Ammon's horn (tissue), 1 donor: Measurements from ENCODE around the gene ZNF532.
"Not testable (repeated sequence)": the region's sequence is repeated elsewhere in the genome, so short reads cannot be mapped to it uniquely, and the experiment has no call there.

Experiments used
- DNase-seq: peaks from one replicate; pipeline ENCODE4 v3.0.0-alpha.2; 2016; ENCODE audit warnings: low spot score

ZNF532 gene

GRCh38 chr18:58900015-58900649 is 35.5 kb downstream of the ZNF532 start:
- no peak for DNase-seq

DNA sequence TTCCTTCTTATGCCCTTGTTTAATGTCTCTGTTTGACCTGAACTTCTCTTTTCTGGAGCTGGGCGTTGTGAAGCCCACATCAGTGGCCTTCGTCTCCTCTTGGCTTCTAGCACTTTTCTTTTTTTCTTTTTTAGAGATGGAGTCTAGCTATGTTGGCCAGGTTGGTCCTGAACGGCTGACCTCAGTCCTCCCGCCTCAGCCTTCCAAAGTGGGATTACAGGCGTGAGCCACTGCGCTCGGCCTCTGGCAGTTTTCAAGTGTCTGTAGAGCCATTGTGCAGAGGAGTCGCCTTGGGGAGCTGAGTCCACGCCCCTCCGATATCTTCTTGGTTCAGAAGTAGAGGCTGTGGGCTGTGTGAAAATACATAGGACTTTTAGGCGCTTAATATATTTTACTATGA is 36.5 kb downstream of the ZNF532 start:
- DNase-seq: no peak

DNA sequence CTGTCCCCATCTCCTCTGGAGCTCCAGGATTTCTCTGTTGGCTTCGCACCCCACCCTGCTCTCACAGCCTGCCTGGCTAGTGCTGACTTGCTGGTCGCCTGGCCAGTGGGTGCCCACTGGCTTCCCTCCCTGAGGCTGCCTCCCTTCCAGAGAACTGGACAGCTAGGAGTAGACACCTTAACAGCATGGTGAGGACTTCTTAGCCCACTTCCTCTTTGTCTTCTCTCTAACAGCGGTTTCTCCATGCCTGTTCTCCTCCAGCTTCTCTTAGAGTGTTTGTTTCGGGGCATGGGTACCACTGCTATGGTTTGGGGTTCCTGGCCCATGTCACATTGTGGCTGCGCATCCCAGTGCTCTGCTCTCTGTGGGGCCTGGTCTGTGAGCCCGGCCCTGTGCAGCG is 37.1 kb downstream of the ZNF532 start:
- DNase-seq: no peak

DNA sequence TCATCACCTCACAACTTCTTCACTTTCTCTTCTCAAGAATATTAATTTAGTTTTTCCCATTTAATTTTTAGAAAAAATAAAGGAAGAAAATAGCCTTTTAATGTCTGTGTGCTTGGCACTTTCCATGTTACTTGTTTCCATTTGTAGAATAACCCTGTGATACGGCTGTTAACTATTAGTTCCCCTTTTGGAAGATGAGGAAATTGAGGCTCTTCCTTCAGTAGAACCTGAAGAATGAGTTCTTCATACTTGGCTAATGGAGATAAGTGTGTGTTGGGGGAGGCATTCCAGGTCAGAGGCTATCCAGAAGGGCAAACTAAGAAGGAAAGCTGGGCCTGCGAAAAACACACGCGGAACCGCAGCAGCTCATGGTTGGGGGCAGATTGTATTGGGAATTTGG is 38.3 kb downstream of the ZNF532 start:
- no peak for DNase-seq

DNA sequence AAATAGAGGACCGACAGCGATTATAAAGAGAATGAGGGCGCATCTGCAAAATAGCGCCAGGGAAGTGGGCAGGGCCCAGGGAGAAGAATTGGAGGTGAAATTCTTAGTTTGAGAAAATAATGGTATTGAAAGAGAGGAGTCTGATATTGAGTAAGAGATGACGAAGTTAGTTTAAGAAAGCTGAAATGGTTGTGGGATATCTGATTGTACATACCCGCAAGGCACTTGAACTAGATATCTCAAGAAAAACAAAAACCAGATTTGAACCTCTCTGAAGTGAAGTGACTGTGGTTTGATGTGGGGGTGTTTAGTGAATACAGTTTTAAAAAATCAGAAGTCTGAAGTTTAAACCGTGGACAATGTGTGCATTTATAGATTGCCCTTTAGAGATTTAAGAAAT is 38.9 kb downstream of the ZNF532 start:
- no peak for DNase-seq

GRCh38 chr18:58905777-58906428 is 41.2 kb downstream of the ZNF532 start:
- DNase-seq: no peak

GRCh38 chr18:58908006-58908405 is 43.3 kb downstream of the ZNF532 start:
- no peak for DNase-seq

DNA sequence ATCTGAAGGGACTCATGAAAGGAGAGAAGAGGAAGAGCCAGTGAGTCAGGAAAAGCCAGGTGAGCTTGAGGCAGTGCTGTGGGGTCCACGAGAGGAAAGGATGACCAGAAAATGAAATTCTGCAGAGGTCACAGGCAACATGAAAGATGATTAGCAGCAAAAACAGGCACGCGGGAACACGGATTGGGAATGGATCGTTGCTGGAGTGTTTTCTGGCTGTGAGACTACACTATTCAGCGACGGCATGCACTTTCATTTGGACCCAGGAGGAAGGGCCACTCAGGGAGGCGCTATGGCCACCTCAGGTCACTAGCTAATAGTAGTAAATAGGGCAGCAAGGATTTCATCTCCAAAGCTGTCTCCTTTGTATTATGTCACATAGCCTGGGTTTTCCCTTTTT is 44.8 kb downstream of the ZNF532 start:
- no peak for DNase-seq

GRCh38 chr18:58911241-58911640 is 46.6 kb downstream of the ZNF532 start:
- no peak for DNase-seq

GRCh38 chr18:58911766-58912165 is 47.1 kb downstream of the ZNF532 start:
- no peak for DNase-seq

- DNase-seq: no peak
These were observed 50.5 kb downstream of the ZNF532 start for GRCh38 chr18:58915006-58915799.

DNA sequence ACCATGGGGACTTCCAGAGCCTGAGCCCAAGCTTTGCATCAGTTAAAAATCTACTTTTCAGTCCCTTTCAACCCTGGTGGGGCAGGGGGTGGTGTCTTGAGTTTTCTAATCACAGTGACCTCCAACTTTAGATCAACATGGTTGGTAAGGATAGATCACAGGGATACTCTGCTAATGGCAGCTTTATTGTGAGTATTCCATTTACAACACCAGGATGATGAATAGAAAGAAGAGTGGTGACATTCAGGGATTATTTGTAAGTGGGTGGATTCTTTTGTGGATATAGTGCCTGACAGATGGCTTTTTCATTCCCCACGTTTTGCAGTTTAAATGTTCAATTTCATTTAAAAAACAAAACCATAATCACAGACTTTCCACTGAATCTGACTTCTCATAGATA is 51.3 kb downstream of the ZNF532 start:
- DNase-seq: peak; percentile 45

- not testable (repeated sequence) for DNase-seq
These were observed 55.3 kb downstream of the ZNF532 start for GRCh38 chr18:58919934-58920333.

DNA sequence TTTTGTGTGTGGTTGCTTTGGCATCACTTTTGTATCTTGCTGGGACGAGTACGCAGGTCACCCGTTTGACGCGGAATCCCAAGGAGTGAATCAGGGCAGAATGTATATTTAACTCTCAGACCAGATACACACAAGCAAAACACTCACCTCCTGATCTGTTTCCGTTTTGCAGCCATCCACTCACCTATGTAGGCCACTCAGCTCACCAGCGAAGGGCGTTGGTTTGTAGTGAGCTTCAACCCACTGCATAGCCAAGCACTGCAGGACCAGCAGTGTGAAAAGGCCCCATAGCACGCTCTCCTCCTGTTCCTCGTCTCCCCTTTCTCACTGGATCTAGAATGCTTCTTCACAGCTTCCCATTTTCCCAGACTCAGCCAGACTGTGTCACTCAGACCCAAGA is 58.3 kb downstream of the ZNF532 start:
- DNase-seq: no peak

DNA sequence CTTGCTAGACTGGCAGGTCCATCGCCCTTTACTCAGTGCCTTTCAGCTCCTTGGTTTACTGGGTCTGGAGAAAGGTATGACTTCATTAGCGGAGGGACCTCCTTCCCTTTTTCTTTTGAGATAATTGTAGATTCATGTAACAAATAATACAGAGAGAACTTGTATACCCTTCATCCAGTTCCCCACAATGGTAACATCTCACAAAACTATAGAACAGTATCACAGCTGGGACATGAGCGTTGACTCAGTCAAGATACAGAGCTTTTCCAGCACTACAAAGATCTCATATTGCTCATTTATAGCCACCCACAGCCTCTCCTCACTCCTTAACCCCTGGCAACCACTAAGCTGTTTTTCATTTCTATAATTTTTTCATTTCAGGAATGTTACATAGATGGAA is 59.8 kb downstream of the ZNF532 start:
- no peak for DNase-seq

- no peak for DNase-seq
These were observed 63.0 kb downstream of the ZNF532 start for GRCh38 chr18:58927659-58928058.

DNA sequence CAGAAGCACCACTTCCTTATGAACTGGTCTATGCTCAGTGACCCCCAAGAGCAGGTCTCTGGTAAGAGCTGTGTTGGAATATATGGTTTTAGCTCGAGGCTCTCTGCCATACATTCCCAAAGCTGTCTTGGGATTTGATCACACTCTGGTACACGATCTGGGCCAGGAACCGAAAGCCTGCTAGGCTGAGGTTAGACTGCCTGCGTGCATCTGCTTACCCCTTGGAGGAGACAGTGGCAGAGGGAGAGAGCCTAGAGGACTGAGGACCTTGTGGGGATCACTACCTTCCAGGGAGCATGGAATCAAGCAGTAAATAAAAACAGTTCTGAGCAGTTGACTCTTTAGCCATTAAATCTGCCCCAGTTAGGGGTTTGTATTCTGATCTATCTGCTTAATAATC is 63.7 kb downstream of the ZNF532 start:
- no peak for DNase-seq

DNA sequence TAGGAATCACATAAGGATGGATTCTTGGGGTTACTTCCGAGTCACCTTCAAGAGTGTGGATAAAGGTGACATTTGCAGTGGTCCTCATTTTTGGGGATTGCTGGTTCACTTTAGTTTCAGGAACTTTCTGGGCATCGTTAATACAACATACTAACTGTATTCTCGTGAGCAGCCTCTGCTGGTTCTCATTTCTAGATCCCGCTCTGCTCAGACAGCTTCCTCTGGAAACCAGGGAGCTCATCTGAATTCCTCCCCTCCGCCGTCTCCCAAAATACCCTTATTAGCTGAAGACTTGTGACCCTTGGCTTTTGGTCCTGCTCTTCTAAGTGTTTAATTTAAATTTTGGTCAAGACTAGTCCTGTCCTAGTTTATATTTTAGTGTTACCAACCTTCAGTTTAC is 64.5 kb downstream of the ZNF532 start:
- no peak for DNase-seq

DNA sequence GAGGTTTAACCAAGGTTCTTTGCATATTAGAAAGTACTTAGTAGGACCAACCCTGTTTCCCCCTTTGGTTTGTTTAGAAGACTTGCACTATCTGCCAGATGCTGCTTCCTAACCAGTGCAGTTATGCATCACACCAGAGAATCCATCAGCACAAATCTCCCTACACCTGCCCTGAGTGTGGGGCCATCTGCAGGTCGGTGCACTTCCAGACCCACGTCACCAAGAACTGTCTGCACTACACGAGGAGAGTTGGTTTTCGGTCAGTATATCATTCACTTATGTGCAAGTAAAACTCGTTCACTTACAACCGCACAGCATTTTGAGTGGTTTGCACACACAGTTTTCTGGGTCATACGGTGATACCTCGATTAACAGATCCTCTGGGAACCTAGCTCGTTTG is 69.7 kb downstream of the ZNF532 start:
- DNase-seq: no peak

GRCh38 chr18:58934933-58935577 is 70.4 kb downstream of the ZNF532 start:
- DNase-seq: no peak

DNA sequence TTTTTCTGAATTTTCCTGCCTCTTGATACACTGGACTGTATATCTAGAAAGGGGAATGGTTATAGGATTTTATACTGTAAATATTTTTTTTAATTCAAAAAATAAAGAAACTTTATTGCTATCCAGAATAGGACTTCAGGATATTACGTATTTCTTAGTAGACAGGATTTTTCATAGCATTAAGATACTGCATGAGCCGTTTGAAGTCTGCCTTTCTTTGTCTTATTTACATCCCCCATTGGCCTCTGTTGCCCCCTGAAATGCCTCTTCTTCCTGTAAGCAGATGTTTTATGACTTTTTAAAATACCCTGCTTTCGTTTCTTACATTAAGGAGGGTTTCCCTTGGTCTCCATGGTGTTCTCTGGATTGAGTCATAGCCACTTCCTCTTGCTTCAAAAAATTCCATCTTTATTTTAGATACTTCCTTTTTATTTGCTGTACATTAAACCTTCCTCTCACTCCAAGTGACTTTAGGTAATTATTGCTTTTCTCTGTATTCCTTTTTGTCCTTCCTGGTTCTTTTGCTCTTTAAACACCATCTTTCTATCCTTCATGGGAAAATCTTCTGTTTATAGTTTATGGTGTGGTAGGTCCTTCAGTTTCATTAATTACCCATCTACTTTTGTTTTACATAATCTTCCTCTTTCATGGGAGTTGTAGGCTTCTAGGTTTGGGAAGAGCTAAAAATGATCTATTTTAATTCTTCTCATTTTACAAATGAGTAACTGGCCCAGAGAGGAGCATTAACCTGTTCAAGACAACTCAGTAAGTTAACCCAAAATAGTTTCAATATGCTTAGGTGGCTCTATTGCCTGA is 72.6 kb downstream of the ZNF532 start:
- no peak for DNase-seq

DNA sequence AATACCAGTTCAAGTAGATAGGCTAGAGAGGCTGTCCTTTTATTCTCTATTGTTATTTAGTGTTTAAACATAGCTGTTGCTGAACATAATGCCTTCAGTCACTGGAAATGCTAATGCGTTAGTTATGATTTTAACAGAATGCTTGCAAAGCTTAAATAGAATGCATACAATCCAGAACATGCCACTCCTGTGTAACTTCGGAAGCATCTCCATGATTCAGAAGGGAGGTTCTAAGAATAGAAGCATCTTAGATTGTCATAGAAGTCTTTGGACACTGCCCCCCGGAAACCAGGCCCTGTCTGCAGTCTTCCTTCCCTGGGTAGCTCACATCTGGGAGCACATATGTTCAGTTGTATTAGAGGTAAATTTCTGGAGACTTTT is 73.2 kb downstream of the ZNF532 start:
- DNase-seq: no peak
